Adrenal gland (tissue), 12 donors: Measurements from ENCODE around the gene EPC2. TPM values are rescaled to one million over a fixed set of nuclear protein-coding genes. Genes with fewer than 3 reads are reported as not detected.

Experiments used
- DNase-seq, 7 donors: peaks; one replicate each; pipeline ENCODE4 v3.0.0-alpha.2; 2019 to 2020
- H3K27ac ChIP-seq, 5 donors: fragments of 200-600 bp; sonication (generic) in 4 of 5; 1 replicate in 3 of 5; 2 replicates in 2 of 5; pipeline versions ENCODE4 v1.5.1 to v1.8.0; 2016 to 2020; ENCODE audit warnings: mild to moderate bottlenecking in 1 of 5
- H3K27me3 ChIP-seq: fragments of 200-600 bp; 2 replicates; pipeline ENCODE4 v1.8.0; 2021
- H3K36me3 ChIP-seq, 2 donors: fragments of 200-600 bp; replicated peaks in 1 of 2; 1 replicate in 1 of 2; 2 replicates in 1 of 2; pipeline versions ENCODE4 v1.5.1 to v1.8.0; 2018 to 2022
- H3K4me1 ChIP-seq, 2 donors: fragments of 200-600 bp; replicated peaks in 1 of 2; 1 replicate in 1 of 2; 2 replicates in 1 of 2; pipeline versions ENCODE4 v1.5.1 to v1.8.0; 2018 to 2021
- H3K4me3 ChIP-seq, 4 donors: fragments of 200-600 bp; sonication (generic) in 3 of 4; one replicate each; pipeline ENCODE4 v1.5.1; 2016 to 2018
- H3K9me3 ChIP-seq, 3 donors: fragments of 200-600 bp; sonication (generic) in 1 of 3; replicated peaks in 1 of 3; 1 replicate in 2 of 3; 2 replicates in 1 of 3; pipeline versions ENCODE4 v1.5.1 to v1.8.0; 2016 to 2021
- POLR2A ChIP-seq, 2 donors: fragments of 450-650 bp; IDR thresholded peaks; one replicate each; pipeline ENCODE4 v1.6.1; 2017; ENCODE audit warnings: antibody characterized with exemption in 2 of 2, mild to moderate bottlenecking in 2 of 2, moderate library complexity in 1 of 2
- WGBS, 4 donors: extraction: QIAGEN DNeasy Blood & Tissue Kit in 2 of 4; methylation state at CpG; one replicate each; pipeline versions ENCODE4 v1.1.5 to v1.1.7; 2013 to 2017; 5-methylcytosine and 5-hydroxymethylcytosine counted together
- intact Hi-C, 2 donors: fragments of 100-400 bp; cut with DNase I; formaldehyde crosslinking; loops; one replicate each; pipeline versions ENCODE4 v1.14.1 to v1.15.0; 2022 to 2023
- polyA plus RNA-seq, 3 donors: library from polyadenylated mRNA; stranded (reverse); fragments of 200-250 nt in 2 of 3; fragments of 350-450 nt in 1 of 3; fragmentation: Illumina TruSeq in 1 of 3; extraction: RNeasy Lipid Tissue Mini Kit (QIAGEN cat#74804) in 1 of 3; gene quantifications; one replicate each; pipeline ENCODE4 v1.2.3, GENCODE V29; 2013 to 2014
- total RNA-seq, 9 donors: library from RNA; depleted of rRNA in 4 of 9; stranded (reverse); fragments of >200 nt in 4 of 9; fragments of 120-200 nt in 1 of 9; fragmentation: NEBNext Ultra II Directional in 1 of 9; extraction: Animal tissue kit (Norgen Biotek cat#: 25700) in 1 of 9; gene quantifications; one replicate each; pipeline versions ENCODE4 v1.1.0 to v1.2.4, GENCODE V29; 2013 to 2023
- TF ChIP-seq, protein P1 (sequence below), 6 experiments: fragments of 450-650 bp in 4 of 6; fragments of 200-600 bp in 2 of 6; sonication (generic) in 1 of 6; IDR thresholded peaks; 1 replicate in 5 of 6; 2 replicates in 1 of 6; pipeline versions ENCODE4 v1.5.1 to v1.8.0; 2016 to 2021; ENCODE audit warnings: antibody characterized with exemption in 6 of 6, mild to moderate bottlenecking in 2 of 6, moderate library complexity in 1 of 6
- donor health status: healthy with polysubstance abuse.
- donor health status: Bipolar disorder and iron deficiency.
- donor health status: DM: yes; HTN: yes; CAD: no.
- donor health status: DM: no; HTN: no; CAD: no.
- donor health status: DM: no; HTN: no; CAD: no.
- donor health status: DM: yes; HTN: yes; CAD: no.

EPC2 gene
- total and polyA plus RNA-seq, 12 donors = 8.0 to 57.4 (median 27.8) TPM

DNA sequence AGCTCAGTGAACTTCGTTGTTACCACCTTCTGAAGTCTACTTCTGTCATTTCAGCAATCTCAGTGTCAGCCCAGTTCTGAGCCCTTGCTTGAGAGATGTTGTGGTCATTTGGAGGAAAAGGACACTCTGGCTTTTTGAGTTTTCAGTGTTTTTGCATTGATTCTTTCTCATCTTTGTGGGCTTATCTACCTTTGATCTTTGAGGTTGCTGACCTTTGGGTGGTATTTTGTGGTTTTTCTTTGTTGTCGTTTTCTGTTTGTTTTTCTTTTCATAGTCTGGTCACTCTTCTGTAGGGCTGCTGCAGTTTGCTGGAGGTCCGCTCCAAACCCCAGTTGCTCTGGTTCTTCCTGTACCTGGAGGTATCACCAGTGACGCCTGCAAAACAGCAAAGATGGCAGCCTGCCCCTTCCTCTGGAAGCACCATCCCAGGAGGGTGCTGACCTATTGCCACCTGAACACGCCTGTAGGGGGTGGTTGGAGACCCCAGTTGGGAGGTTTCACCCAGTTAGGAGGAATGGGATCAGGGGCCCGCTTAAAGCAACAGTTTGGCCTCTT is 74.7 kb downstream of the EPC2 start:
- no peak overlapping the region for H3K4me3 ChIP-seq
- 92 to 93% (median 92%) methylated on average over 5 to 6 of the region's 6 CpGs for WGBS, 4 donors
- DNase-seq = no peak
- H3K36me3 ChIP-seq = no peaks in the 10 kb centered on the region
- no peak for TF ChIP-seq POLR2A (IDR thresholded peaks at IDR 0.05)
- TF ChIP-seq, protein P1, sequence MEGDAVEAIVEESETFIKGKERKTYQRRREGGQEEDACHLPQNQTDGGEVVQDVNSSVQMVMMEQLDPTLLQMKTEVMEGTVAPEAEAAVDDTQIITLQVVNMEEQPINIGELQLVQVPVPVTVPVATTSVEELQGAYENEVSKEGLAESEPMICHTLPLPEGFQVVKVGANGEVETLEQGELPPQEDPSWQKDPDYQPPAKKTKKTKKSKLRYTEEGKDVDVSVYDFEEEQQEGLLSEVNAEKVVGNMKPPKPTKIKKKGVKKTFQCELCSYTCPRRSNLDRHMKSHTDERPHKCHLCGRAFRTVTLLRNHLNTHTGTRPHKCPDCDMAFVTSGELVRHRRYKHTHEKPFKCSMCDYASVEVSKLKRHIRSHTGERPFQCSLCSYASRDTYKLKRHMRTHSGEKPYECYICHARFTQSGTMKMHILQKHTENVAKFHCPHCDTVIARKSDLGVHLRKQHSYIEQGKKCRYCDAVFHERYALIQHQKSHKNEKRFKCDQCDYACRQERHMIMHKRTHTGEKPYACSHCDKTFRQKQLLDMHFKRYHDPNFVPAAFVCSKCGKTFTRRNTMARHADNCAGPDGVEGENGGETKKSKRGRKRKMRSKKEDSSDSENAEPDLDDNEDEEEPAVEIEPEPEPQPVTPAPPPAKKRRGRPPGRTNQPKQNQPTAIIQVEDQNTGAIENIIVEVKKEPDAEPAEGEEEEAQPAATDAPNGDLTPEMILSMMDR (IDR thresholded peaks at IDR 0.05) = no peak
- H3K27ac ChIP-seq = no peak overlapping the region
- H3K9me3 ChIP-seq = no peaks in the 10 kb centered on the region
- H3K4me1 ChIP-seq = peaks cover 4 to 11% of the 10 kb centered on the region in 2 donors
- no peaks in the 10 kb centered on the region for H3K27me3 ChIP-seq
- intact Hi-C loops = no loop called here

DNA sequence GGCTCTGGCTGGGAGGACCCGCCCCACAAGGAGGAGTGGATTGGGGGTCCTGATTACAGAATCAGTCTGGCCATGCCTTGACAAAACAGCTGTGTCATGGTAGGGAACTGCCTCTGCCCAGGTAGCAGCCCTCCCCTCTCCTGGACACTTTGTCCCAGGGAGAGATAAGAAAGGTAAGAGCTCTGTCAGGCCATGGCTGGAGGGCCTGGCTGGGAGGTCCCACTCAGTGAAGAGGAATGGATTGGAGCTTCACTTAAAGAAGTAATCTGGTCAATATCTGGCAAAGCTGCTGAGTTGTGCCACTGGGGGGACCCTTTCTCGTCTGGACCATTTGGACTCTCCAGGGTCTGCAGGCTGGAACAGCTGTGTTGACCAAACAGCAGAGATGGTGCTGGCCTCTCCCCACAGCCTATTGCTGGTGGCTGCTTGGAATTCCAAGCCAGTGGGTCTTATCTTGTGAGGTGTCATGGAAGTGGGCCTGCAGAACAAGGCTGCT is 75.4 kb downstream of the EPC2 start:
- H3K4me1 ChIP-seq = peaks cover 4 to 11% of the 10 kb centered on the region in 2 donors
- intact Hi-C loops = no loop called here
- H3K27ac ChIP-seq = no peak overlapping the region
- no peaks in the 10 kb centered on the region for H3K27me3 ChIP-seq
- DNase-seq = no peak
- TF ChIP-seq, protein P1 (IDR thresholded peaks at IDR 0.05) = no peak
- H3K36me3 ChIP-seq = no peaks in the 10 kb centered on the region
- no peak overlapping the region for H3K4me3 ChIP-seq
- H3K9me3 ChIP-seq = no peaks in the 10 kb centered on the region
- 42 to 62% (median 46%) methylated on average over 2 of the region's 2 CpGs; no CpG with 5 or more reads in 1 of the 4 donors for WGBS, 4 donors

DNA sequence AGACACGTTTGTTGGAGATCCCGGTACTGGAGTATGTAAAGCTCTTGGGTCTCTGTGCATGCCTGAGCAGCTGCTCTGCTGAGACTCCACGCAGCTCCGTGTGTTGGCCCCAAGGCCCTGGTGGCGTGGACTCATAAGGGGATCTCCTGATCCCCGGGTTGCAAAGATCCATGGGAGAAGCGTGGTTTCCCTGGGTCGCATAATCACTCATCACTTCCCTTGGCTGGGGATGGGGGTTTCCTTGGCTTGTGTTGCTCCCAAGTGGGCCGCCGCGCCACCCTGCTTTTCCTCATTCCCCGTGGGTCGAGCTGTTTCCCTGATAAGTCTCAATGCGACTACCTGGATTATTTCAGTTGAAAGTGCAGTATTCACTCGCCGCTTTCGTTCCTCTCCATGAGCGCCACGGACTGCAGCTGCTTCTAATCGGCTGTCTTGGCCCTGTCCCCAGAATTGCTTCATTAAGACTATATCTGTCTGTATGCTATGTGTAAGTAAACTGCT is 76.0 kb downstream of the EPC2 start:
- Histone ChIP-seq H3K27ac (no peak overlapping the region), H3K9me3 (no peaks in the 10 kb centered on the region), H3K4me3 (no peak overlapping the region), H3K4me1 (peaks cover 4 to 17% of the 10 kb centered on the region in 2 donors), H3K27me3 (no peaks in the 10 kb centered on the region), H3K36me3 (no peaks in the 10 kb centered on the region)
- WGBS, 4 donors = 83 to 89% (median 85%) methylated on average over 18 to 20 of the region's 20 CpGs
- intact Hi-C loops = no loop called here
- no peak for TF ChIP-seq POLR2A (IDR thresholded peaks at IDR 0.05)
- TF ChIP-seq, protein P1 (IDR thresholded peaks at IDR 0.05) = no peak
- DNase-seq = no peak

DNA sequence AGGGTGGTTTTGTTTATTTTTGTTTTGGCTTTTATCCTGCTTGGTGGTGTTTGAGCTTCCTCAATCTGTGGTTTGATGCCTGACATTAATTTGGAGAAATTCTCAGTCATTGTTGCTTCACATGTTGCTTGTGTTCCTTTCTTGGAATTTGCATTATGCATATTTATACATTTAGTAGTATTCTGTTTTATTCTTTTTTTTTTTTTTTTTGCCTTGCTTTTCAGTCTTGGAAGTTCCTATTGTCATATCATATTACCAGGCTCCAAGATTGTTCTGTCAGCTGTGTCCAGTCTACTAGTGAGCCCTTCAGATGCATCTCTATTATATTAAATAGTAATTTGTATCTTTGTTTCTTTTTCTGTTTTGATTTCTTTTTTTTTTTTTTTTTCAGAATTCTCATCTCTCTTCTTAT is 77.0 kb downstream of the EPC2 start:
- intact Hi-C loops = no loop called here

More for the DNA sequence above, 77.0 kb downstream of the EPC2 start:
- H3K36me3 ChIP-seq = no peaks in the 10 kb centered on the region
- no peak for DNase-seq
- H3K27me3 ChIP-seq = no peaks in the 10 kb centered on the region
- H3K4me3 ChIP-seq = no peak overlapping the region
- no peaks in the 10 kb centered on the region for H3K9me3 ChIP-seq
- no peak overlapping the region for H3K27ac ChIP-seq
- H3K4me1 ChIP-seq = peaks cover 4 to 22% of the 10 kb centered on the region in 2 donors
- TF ChIP-seq POLR2A (IDR thresholded peaks at IDR 0.05) = no peak
- TF ChIP-seq, protein P1 (IDR thresholded peaks at IDR 0.05) = no peak
